Calu3 (cell line): ENCODE measurements around the gene BCAS1. TPM values are rescaled to one million over a fixed set of nuclear protein-coding genes. Genes with fewer than 3 reads are reported as not detected.

Source experiments
- BruUV-seq: library from RNA; stranded (reverse); fragments of 400-500 nt; replicated peaks from 2 replicates; lab custom pipeline; 2021; lab: Mats Ljungman, UMichigan
- CTCF ChIA-PET: fragments of 300-600 bp; sonication (Branson Sonifier 250); formaldehyde crosslinking; loops from one replicate; lab custom pipeline; 2022; ENCODE audit warnings: antibody characterized with exemption; lab: Charles Lee
- DNase-seq: peaks from one replicate; pipeline ENCODE4 v3.0.0; 2022
- H3K27ac Mint-ChIP-seq: one replicate; pipeline ENCODE4 v1.8.0; 2022; ENCODE audit warnings: mixed read lengths; ENCODE audit not compliant: unreplicated experiment
- H3K27me3 Mint-ChIP-seq: one replicate; pipeline ENCODE4 v1.8.0; 2022; ENCODE audit warnings: mixed read lengths; ENCODE audit not compliant: unreplicated experiment
- H3K36me3 Mint-ChIP-seq: one replicate; pipeline ENCODE4 v1.8.0; 2022; ENCODE audit warnings: mild to moderate bottlenecking, moderate library complexity, mixed read lengths; ENCODE audit not compliant: insufficient read depth, unreplicated experiment
- H3K4me1 Mint-ChIP-seq: one replicate; pipeline ENCODE4 v1.8.0; 2022; ENCODE audit warnings: mild to moderate bottlenecking, low read depth, mixed read lengths; ENCODE audit not compliant: unreplicated experiment
- H3K4me3 Mint-ChIP-seq: one replicate; pipeline ENCODE4 v1.8.0; 2022; ENCODE audit warnings: mild to moderate bottlenecking, low read depth, moderate library complexity, mixed read lengths; ENCODE audit not compliant: unreplicated experiment
- H3K9me3 Mint-ChIP-seq: one replicate; pipeline ENCODE4 v1.8.0; 2022; ENCODE audit warnings: low read depth, mixed read lengths; ENCODE audit not compliant: unreplicated experiment
- CTCF ChIP-seq: fragments of 200-600 bp; IDR thresholded peaks from one replicate; pipeline ENCODE4 v1.8.0; 2022; ENCODE audit warnings: antibody characterized with exemption; ENCODE audit not compliant: unreplicated experiment
- intact Hi-C: fragments of 100-400 bp; cut with micrococcal nuclease; formaldehyde crosslinking; loops from one replicate; pipeline ENCODE4 v1.10.0; 2022; ENCODE audit not compliant: unreplicated experiment
- total RNA-seq: library from RNA; stranded (reverse); gene quantifications from 2 replicates; pipeline ENCODE4 v1.2.3, GENCODE V29; 2022

Gene BCAS1
- total RNA-seq, 1 experiment from 2014 or later = 11.1 TPM

- peaks cover 46% of the 10 kb centered on the region for H3K4me1 Mint-ChIP-seq
- no peak for DNase-seq
- intact Hi-C loops = no loop called here
- no peak overlapping the region for H3K4me3 Mint-ChIP-seq
- CTCF ChIA-PET = interaction anchor here (0.6 to 0.7 kb wide), 3 partner anchors 82 to 680 kb away, joined by 3 to 7 read pairs (median 3); no protein-coding TSS in a partner anchor
- H3K27me3 Mint-ChIP-seq = no peaks in the 10 kb centered on the region
- BruUV-seq = no TSS peak
- H3K27ac Mint-ChIP-seq = peak overlapping the region; percentile 28
- peaks cover 2% of the 10 kb centered on the region for H3K9me3 Mint-ChIP-seq
- H3K36me3 Mint-ChIP-seq = no peaks in the 10 kb centered on the region
- no peak for TF ChIP-seq CTCF
Measured at GRCh38 chr20:54098047-54098446, 27.7 kb upstream of the BCAS1 start.

GRCh38 chr20:54097236-54097529, 26.8 kb upstream of the BCAS1 start:
- CTCF ChIA-PET = interaction anchor here (1.0 to 2.2 kb wide), 13 partner anchors 9 to 549 kb away, joined by 3 to 36 read pairs (median 4); partner anchors contain the start of gene PFDN4
- no peak for TF ChIP-seq CTCF
- no peak overlapping the region for H3K4me3 Mint-ChIP-seq
- DNase-seq = no peak
- H3K9me3 Mint-ChIP-seq = peaks cover 2% of the 10 kb centered on the region
- no TSS peak for BruUV-seq
- H3K4me1 Mint-ChIP-seq = peaks cover 37% of the 10 kb centered on the region
- no peaks in the 10 kb centered on the region for H3K36me3 Mint-ChIP-seq
- no peak overlapping the region for H3K27ac Mint-ChIP-seq
- H3K27me3 Mint-ChIP-seq = no peaks in the 10 kb centered on the region
- intact Hi-C loops = no loop called here

- no peaks in the 10 kb centered on the region for H3K36me3 Mint-ChIP-seq
Measured at GRCh38 chr20:54095824-54096223, 25.4 kb upstream of the BCAS1 start.

DNA sequence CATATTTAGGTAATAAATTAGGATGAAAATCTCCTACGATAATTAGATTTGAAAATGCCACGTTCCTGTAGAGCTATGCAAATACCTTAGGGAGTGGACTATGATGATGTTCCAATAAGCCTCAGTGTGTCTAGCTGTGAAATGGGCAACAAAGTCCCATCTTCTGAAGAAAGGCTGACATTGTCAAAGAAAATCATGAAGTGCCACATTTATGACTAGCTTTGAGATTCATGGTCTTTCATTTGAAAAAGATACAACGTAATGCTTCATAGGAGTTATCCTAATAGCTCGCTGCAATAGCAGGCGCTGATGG, 23.8 kb upstream of the BCAS1 start:
- no TSS peak for BruUV-seq
- CTCF ChIA-PET = no interaction called here
- H3K36me3 Mint-ChIP-seq = no peaks in the 10 kb centered on the region
- TF ChIP-seq CTCF = no peak
- H3K4me1 Mint-ChIP-seq = peaks cover 29% of the 10 kb centered on the region
- no peaks in the 10 kb centered on the region for H3K9me3 Mint-ChIP-seq
- H3K27ac Mint-ChIP-seq = no peak overlapping the region
- DNase-seq = no peak
- no peak overlapping the region for H3K4me3 Mint-ChIP-seq
- H3K27me3 Mint-ChIP-seq = peaks cover 10% of the 10 kb centered on the region
- intact Hi-C loops = no loop called here

More at GRCh38 chr20:54095824-54096223, 25.4 kb upstream of the BCAS1 start:
- peaks cover 2% of the 10 kb centered on the region for H3K9me3 Mint-ChIP-seq
- CTCF ChIA-PET = interaction anchor here (0.7 to 2.2 kb wide), 5 partner anchors 9 to 555 kb away, joined by 3 to 36 read pairs (median 4); no protein-coding TSS in a partner anchor
- H3K27ac Mint-ChIP-seq = no peak overlapping the region
- H3K4me3 Mint-ChIP-seq = no peak overlapping the region
- intact Hi-C loops = loop anchor here (1.0 kb wide), 2 partner anchors 102 to 551 kb away; no protein-coding TSS in a partner anchor
- DNase-seq = no peak
- no peak for TF ChIP-seq CTCF
- no peaks in the 10 kb centered on the region for H3K27me3 Mint-ChIP-seq
- H3K4me1 Mint-ChIP-seq = peaks cover 32% of the 10 kb centered on the region
- BruUV-seq = no TSS peak
